Ecto neural progenitor cell (in vitro differentiated cells): ENCODE results near the gene UBE2D2.

Experiments used
- DNase-seq: peaks from one replicate; pipeline ENCODE4 v3.0.0-alpha.2; 2018; ENCODE audit warnings: low spot score

The UBE2D2 gene

GRCh38 chr5:139660923-139661814 is 100.0 kb downstream of the UBE2D2 start:
- no peak for DNase-seq

- no peak for DNase-seq
Measured at GRCh38 chr5:139662617-139663016, 101.5 kb downstream of the UBE2D2 start.

- no peak for DNase-seq
Measured at GRCh38 chr5:139663207-139664085, 102.3 kb downstream of the UBE2D2 start.

- no peak for DNase-seq
Measured at GRCh38 chr5:139664086-139664693, 103.1 kb downstream of the UBE2D2 start.

DNA sequence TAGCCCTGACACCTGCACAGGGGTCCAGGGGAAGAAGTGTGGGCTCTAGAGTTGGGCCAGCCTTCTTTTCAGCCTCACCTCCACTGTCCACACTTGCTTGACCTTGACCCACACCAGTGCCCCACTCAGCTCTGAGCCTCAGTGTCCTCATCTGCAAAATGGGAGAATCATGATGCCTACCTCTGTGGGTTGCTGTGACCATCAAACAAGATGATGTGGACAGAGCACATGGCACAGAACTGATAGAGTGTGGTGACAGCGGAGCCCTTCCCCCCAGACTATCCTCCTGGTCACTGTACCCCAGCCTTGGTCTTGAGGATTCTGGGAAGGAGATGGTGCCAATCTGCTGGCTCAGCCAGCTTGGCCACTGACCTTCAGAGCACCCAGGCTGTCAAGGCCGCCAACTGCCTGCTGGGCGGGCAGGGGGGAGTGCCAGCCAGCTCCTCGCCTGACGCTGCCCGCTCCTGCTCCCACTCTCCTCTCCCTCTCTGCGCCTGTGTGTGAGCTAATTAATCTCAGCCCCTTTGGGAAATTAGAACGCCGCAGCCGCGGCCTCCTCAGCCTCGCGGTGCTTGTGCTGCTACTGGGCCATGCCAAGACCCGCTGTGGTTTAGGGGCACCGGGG is 103.7 kb downstream of the UBE2D2 start:
- DNase-seq = no peak

GRCh38 chr5:139665626-139666025 is 104.5 kb downstream of the UBE2D2 start:
- DNase-seq = no peak

- DNase-seq = no peak
Measured at GRCh38 chr5:139666551-139666950, 105.4 kb downstream of the UBE2D2 start.

DNA sequence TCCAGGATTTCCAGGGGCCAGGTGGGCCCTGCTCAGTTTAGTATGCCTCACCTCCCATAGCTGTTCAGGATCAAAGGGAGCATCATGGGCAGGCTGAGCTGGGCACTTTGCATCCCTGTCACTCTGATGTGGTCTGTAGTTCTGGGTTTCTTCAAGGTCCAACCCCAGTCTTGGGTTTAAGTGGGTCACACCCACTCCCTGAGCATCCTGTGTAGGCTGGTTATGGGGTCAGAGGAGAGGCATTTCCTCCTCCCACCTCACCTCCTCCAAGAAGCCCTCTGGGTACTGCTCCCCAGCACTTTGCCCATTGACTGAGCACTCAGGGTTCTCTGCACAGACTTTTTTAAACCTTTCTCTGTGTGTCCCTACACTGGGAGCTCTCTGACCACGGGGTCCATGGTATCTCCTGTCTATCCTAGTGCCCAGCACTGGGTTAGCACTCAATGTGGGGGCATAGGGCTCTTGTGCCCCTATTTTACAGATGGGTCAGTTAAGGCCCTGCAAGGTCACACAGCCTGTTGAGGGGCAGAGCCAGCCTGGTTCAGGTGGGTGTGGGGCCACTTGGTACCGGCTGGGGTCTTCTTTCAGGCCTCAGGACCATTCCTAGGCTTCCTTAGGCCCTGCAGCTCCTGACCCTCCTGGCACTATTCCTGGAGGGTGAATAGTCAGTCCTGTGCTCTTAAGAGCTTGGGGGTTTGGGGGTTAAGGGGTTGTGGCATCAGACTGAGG is 106.0 kb downstream of the UBE2D2 start:
- no peak for DNase-seq

DNA sequence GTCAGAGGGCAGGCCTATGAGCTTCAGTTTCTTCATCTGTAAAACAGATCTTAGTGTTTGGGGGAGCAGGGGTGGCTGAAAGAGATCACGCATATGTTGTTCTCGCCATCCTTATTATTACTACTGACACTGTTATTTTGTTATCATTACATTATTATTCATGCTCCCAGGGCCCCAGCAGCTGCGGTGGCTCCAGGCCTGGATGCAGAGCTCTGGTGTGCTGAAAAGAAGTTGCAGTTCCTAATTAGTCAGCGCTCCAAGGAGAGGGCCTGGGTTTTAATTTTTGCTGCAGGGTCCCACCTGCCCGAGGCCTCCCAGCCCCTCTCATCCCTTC is 106.6 kb downstream of the UBE2D2 start:
- no peak for DNase-seq

DNA sequence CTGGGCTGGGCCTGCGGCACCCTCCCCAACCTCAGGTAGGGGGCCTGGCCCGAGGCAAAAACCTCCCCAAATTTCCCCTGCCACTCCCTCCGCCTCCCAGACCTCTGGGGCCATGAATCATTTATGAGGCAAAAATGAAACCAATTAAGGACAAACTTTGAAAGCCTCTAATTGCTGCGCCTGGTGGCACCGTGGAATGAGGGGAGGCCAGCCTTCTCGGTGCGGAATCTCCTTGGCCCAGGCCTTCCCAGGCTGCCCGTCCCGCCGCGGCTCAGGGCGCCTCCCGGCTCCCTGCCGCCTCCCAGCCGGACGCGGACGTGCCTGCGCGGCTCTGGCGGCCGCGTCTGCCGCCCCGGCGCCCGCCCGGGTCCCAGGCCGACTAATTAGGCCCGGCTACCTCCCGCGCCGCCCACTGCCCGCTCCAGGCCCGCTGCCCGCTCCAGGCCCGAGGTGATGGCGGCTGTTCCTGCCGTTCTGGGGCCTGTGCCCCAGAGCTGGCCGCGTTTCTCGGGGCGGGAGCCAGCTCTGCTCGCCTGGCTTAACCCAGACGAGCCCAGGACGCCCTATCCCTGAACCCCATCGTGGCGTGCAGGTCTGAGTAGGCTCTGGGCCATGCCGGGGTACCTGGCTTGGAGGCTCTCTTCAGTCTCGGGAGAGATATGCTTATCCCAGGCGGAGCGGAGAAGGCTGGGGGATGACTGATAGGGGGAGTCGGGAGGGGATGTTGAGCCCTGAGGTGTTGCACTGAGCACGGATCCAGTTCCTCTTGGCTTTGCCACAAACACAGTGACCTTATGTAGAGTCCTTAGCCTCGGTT is 107.1 kb downstream of the UBE2D2 start:
- DNase-seq = peak; percentile 71

GRCh38 chr5:139668924-139669661 is 108.0 kb downstream of the UBE2D2 start:
- no peak for DNase-seq

GRCh38 chr5:139669662-139670368 is 108.7 kb downstream of the UBE2D2 start:
- DNase-seq = no peak

GRCh38 chr5:139670369-139671095 is 109.4 kb downstream of the UBE2D2 start:
- no peak for DNase-seq

- DNase-seq = peak; percentile 69
Measured at GRCh38 chr5:139671096-139671841, 110.1 kb downstream of the UBE2D2 start.

DNA sequence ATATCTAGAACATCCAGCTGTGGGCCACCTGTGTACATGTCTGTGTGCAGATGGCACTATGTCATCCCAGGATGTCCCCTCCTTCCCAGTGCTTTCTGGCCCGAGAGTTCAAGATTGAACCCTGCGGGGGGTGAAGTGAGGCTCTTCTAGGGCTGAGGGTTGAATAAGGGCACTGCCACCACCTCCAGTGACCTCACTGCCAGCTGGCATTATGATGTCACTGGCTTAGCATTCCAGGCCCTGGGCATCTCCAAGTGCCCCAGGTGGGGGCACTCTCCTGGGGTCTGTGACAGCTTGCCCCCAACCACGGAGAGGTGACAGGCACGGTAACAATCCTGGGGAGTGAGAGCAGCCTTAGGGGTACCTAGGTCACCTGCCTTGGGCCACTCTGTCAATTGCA is 114.1 kb downstream of the UBE2D2 start:
- DNase-seq = no peak

- DNase-seq = no peak
Measured at GRCh38 chr5:139675825-139676224, 114.7 kb downstream of the UBE2D2 start.

DNA sequence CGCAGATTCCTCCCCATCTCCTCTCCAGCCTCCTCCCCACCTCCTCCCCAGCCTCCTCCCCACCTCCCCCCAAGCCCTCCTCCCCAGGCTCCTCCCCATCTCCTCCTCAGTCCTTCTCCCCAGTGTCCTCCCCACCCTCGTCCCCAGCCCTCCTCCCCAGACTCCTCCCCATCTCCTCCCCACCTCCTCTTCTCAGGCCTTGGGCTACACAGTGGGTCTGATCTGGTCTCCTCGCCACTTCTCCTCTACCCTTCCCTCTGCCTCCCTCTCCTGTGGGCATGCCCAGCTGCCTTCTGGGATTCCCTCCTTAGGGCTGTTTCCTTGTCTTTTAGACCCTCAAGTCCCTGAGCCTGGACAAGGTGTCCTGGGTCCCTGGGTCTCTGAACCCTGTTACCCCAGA is 115.3 kb downstream of the UBE2D2 start:
- no peak for DNase-seq
